Measurements from ENCODE around the gene ABLIM2. TPM values are rescaled to one million over a fixed set of nuclear protein-coding genes. Genes with fewer than 3 reads are reported as not detected.

ABLIM2 gene
- total RNA-seq, 1 experiment from 2014 or later = 1.0 TPM

DNA sequence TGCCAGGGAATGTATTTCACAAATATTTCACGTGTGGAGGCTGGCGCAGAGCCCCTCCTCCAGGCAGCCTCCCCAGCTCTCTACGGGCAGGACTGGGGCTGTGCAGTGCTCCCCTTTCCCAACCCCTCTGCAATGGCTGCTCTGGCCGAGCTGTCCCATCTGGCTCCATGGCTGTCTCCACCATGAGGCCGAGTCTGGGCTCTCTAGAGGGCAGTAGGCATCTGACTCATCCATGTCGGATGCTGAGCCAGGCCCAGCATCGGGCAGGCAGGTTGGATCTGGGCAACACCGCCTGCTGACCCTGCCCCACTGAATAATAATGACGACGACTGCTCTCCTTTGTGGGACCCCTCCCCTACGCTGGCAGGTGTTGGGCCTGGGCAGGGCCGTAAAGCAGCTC lies 29.5 kb upstream of the ABLIM2 start:
- DNase-seq = no peak
- no peaks in the 10 kb centered on the region for H3K27me3 Mint-ChIP-seq (ENCODE audit: low read depth)
- H3K9me3 Mint-ChIP-seq = no peaks in the 10 kb centered on the region
- no peak overlapping the region for H2BK120ac ChIP-seq (ENCODE audit: low read depth, low read length, poor library complexity, severe bottlenecking)
- H2BK5ac ChIP-seq (ENCODE audit: insufficient read length, low read length) = no peak overlapping the region
- no peaks in the 10 kb centered on the region for H3K79me1 ChIP-seq (ENCODE audit: insufficient read depth, low read depth, low read length, poor library complexity, severe bottlenecking)
- no peak overlapping the region for H3K27ac ChIP-seq (ENCODE audit: insufficient read length, low read depth, low read length)
- no peak overlapping the region for H3K14ac ChIP-seq (ENCODE audit: insufficient read depth, low read length)
- H3K9ac ChIP-seq (ENCODE audit: extremely low read depth, insufficient read length, low read length) = no peak overlapping the region
- H3K79me2 ChIP-seq (ENCODE audit: insufficient read depth, low read length) = no peaks in the 10 kb centered on the region
- no peak overlapping the region for H3T11ph ChIP-seq (ENCODE audit: low read length)
- H3K4ac ChIP-seq (ENCODE audit: low read depth, low read length) = no peak overlapping the region
- no peak overlapping the region for H3K18ac ChIP-seq (ENCODE audit: insufficient read length, low read depth, low read length)
- no peaks in the 10 kb centered on the region for H3K4me1 ChIP-seq (ENCODE audit: insufficient read depth, low read length)
- no peak overlapping the region for H2BK20ac ChIP-seq (ENCODE audit: low read depth, low read length, poor library complexity, severe bottlenecking)
- TF ChIP-seq, protein P1, sequence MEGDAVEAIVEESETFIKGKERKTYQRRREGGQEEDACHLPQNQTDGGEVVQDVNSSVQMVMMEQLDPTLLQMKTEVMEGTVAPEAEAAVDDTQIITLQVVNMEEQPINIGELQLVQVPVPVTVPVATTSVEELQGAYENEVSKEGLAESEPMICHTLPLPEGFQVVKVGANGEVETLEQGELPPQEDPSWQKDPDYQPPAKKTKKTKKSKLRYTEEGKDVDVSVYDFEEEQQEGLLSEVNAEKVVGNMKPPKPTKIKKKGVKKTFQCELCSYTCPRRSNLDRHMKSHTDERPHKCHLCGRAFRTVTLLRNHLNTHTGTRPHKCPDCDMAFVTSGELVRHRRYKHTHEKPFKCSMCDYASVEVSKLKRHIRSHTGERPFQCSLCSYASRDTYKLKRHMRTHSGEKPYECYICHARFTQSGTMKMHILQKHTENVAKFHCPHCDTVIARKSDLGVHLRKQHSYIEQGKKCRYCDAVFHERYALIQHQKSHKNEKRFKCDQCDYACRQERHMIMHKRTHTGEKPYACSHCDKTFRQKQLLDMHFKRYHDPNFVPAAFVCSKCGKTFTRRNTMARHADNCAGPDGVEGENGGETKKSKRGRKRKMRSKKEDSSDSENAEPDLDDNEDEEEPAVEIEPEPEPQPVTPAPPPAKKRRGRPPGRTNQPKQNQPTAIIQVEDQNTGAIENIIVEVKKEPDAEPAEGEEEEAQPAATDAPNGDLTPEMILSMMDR (conservative IDR thresholded peaks at IDR 0.05) = no peak
- no peaks in the 10 kb centered on the region for H3K27me3 ChIP-seq (ENCODE audit: insufficient read depth, low read length)
- no peak overlapping the region for H3K56ac ChIP-seq (ENCODE audit: insufficient read length, low read depth, low read length)
- no peak overlapping the region for H4K91ac ChIP-seq (ENCODE audit: insufficient read length, low read depth, low read length)
- H3K23me2 ChIP-seq (ENCODE audit: insufficient read length, low read depth, low read length, poor library complexity, severe bottlenecking) = no peaks in the 10 kb centered on the region
- no peaks in the 10 kb centered on the region for H4K20me1 ChIP-seq (ENCODE audit: control insufficient read depth, insufficient read depth, insufficient read length)
- no peak overlapping the region for H4K8ac ChIP-seq (replicated peaks; ENCODE audit: insufficient read length, low read depth, low read length)
- no peak overlapping the region for H4K5ac ChIP-seq (ENCODE audit: insufficient read length, low read depth, low read length)
- H2AFZ ChIP-seq (ENCODE audit: low read length) = no peak overlapping the region
- H2BK15ac ChIP-seq (ENCODE audit: low read depth, low read length) = no peak overlapping the region
- peaks cover 4 to 7% of the 10 kb centered on the region in 2 experiments; a peak in 2 of 4 replicates for H3K4me1 Mint-ChIP-seq
- no peak overlapping the region for H2AK5ac ChIP-seq (ENCODE audit: insufficient read length, low read length)
- H3K4me2 ChIP-seq (ENCODE audit: insufficient read depth, insufficient read length, low read length) = no peak overlapping the region
- H3K9me3 ChIP-seq (ENCODE audit: control insufficient read depth, low read depth, low read length) = no peaks in the 10 kb centered on the region
- WGBS (ENCODE audit: extremely low coverage, insufficient read length, low lambda C conversion rate) = no CpG with 5 or more reads among the region's 12 CpGs
- H3K23ac ChIP-seq (ENCODE audit: insufficient read length, low read depth, low read length) = no peak overlapping the region
- no peaks in the 10 kb centered on the region for H3K36me3 Mint-ChIP-seq (ENCODE audit: insufficient read depth in 1 of 3, low read depth in 3 of 3)
- H2BK12ac ChIP-seq (ENCODE audit: insufficient read length, low read depth, low read length) = no peak overlapping the region
- H3K27ac Mint-ChIP-seq = no peak overlapping the region
- H3K4me3 Mint-ChIP-seq = no peak overlapping the region
